Large intestine (tissue), 3 donors: ENCODE results near the gene KIF26A. TPM values are rescaled to one million over a fixed set of nuclear protein-coding genes. Genes with fewer than 3 reads are reported as not detected.
"Not testable (repeated sequence)": the region's sequence is repeated elsewhere in the genome, so short reads cannot be mapped to it uniquely, and the experiment has no call there.

Experiments used
- DNase-seq, 2 donors: peaks; one replicate each; pipeline versions ENCODE4 v3.0.0 to v3.0.0-alpha.2; 2013
- H3K27ac ChIP-seq: one replicate; pipeline ENCODE4 v1.5.1; 2013; ENCODE audit warnings: low read length
- H3K27me3 ChIP-seq: 2 replicates; pipeline ENCODE4 v1.6.1; 2013; ENCODE audit warnings: low read length; ENCODE audit not compliant: control insufficient read depth, insufficient read depth
- H3K36me3 ChIP-seq: 2 replicates; pipeline ENCODE4 v1.6.1; 2013; ENCODE audit warnings: low read length; ENCODE audit not compliant: control insufficient read depth, insufficient read depth
- H3K4me1 ChIP-seq: one replicate; pipeline ENCODE4 v1.6.1; 2013; ENCODE audit warnings: low read length; ENCODE audit not compliant: control insufficient read depth, insufficient read depth
- H3K4me3 ChIP-seq: one replicate; pipeline ENCODE4 v1.5.1; 2013; ENCODE audit warnings: low read length
- H3K9me3 ChIP-seq: one replicate; pipeline ENCODE4 v1.6.1; 2013; ENCODE audit warnings: mild to moderate bottlenecking, low read depth, low read length, moderate library complexity; ENCODE audit not compliant: control insufficient read depth
- WGBS: methylation state at CpG from one replicate; pipeline ENCODE4 v1.1.5; 2013; ENCODE audit warnings: low lambda C conversion rate; ENCODE audit not compliant: insufficient coverage; 5-methylcytosine and 5-hydroxymethylcytosine counted together
- polyA plus RNA-seq: library from polyadenylated mRNA; unstranded; fragments of 120-200 nt; gene quantifications from one replicate; pipeline ENCODE4 v1.2.1, GENCODE V29; 2013

The KIF26A gene
- polyA plus RNA-seq, 1 donor, result 8.8 TPM

DNA sequence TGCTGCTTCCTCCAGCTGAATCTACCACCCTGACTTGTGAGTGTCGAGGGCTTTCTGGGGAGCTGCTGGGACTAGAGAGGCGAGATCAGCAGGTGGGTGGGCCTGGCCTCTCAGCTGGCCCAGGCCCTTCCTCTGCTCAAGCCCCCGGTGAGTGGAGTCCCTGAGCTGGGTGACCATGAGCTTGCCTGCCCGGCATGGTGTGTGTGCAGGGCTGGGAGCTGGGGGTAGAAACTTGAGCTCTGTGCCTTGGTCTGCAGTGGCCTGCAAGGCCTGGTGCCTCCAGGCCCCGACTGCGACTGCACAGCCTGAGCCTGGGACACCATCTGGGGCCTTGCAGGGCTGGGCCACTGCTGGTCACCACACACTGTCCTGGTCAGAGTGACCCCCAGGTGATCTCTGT is 67.4 kb downstream of the KIF26A start:
- Histone ChIP-seq H3K27me3 (peaks cover 6% of the 10 kb centered on the region), H3K36me3 (no peaks in the 10 kb centered on the region), H3K4me1 (peaks cover 15% of the 10 kb centered on the region), H3K27ac (no peak overlapping the region), H3K4me3 (no peak overlapping the region), H3K9me3 (no peaks in the 10 kb centered on the region)
- no CpG with 5 or more reads among the region's 6 CpGs for WGBS
- no peak for DNase-seq

GRCh38 chr14:104206281-104206904 is 68.0 kb downstream of the KIF26A start:
- Histone ChIP-seq H3K36me3 (no peaks in the 10 kb centered on the region), H3K9me3 (no peaks in the 10 kb centered on the region), H3K4me3 (no peak overlapping the region), H3K4me1 (peaks cover 15% of the 10 kb centered on the region), H3K27me3 (peaks cover 6% of the 10 kb centered on the region), H3K27ac (no peak overlapping the region)
- no CpG with 5 or more reads among the region's 15 CpGs for WGBS
- peak; percentile 93 to 98 for DNase-seq

DNA sequence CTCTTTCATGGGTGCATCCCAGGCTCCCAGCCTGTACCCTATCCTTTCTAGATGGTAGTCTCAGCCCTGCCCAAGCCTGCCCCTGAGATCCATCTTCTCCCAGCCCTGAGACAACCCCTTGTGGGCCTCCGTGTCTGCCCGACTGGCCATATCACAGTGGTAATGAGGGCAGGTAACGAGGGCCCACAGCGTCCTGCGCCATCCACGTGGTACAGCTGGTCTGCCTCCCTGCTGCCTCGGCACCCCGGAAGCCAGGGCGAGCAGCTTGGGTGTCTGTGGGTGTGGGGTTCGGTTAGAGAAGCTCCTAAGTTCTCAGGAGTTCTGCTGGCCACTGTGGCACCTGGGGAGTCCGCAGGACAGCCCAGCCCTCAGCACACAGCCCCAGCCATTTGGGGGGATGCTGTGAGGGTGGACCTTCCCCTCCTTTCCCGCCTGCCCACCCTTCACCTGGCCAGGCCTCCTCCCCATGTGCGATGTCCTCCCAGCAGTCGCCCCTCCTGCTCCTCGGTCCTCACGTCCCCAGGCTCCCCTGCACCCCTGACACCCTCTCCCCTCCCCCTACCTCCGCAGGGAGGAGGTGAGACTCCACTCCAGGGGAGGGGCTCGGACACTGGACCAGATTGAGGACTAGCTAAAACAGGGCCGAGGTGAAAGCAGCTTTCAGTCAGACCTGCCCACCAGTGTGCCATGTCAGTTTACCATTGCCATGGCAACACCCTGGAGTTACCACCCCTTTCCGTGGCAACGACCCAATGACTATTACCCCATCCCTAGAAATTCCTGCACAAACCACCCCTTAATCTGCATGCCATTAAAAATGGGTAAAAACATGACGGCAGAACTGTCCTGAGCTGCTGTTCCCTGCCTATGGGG is 69.0 kb downstream of the KIF26A start:
- H3K27ac ChIP-seq, result no peak overlapping the region
- H3K27me3 ChIP-seq, result peaks cover 3% of the 10 kb centered on the region
- no peaks in the 10 kb centered on the region for H3K9me3 ChIP-seq
- H3K36me3 ChIP-seq, result no peaks in the 10 kb centered on the region
- no peak overlapping the region for H3K4me3 ChIP-seq
- WGBS, result no CpG with 5 or more reads among the region's 22 CpGs
- peaks cover 15% of the 10 kb centered on the region for H3K4me1 ChIP-seq
- DNase-seq, result no peak

DNA sequence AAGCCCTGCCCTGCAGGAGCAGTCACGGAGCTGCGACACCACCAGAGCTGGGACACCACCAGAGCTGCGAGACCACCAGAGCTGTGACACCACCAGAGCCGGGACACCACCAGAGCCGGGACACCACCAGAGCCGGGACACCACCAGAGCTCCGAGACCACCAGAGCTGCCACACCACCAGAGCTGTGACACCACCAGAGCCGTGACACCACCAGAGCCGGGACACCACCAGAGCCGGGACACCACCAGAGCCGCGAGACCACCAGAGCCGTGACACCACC is 69.6 kb downstream of the KIF26A start:
- DNase-seq, H3K36me3 ChIP-seq, H3K9me3 ChIP-seq, H3K4me3 ChIP-seq, H3K27ac ChIP-seq, H3K27me3 ChIP-seq: not testable (repeated sequence)
- WGBS, result no CpG with 5 or more reads among the region's 13 CpGs
- H3K4me1 ChIP-seq, result peaks cover 15% of the 10 kb centered on the region

GRCh38 chr14:104208331-104208730 is 69.9 kb downstream of the KIF26A start:
- H3K9me3 ChIP-seq, H3K27ac ChIP-seq, DNase-seq, H3K4me3 ChIP-seq, H3K27me3 ChIP-seq, H3K36me3 ChIP-seq: not testable (repeated sequence)
- no CpG with 5 or more reads among the region's 21 CpGs for WGBS
- H3K4me1 ChIP-seq, result peaks cover 15% of the 10 kb centered on the region

GRCh38 chr14:104209071-104209470 is 70.7 kb downstream of the KIF26A start:
- not testable (repeated sequence) for H3K4me3 ChIP-seq, H3K36me3 ChIP-seq, DNase-seq, H3K27me3 ChIP-seq, H3K9me3 ChIP-seq, H3K27ac ChIP-seq
- peaks cover 15% of the 10 kb centered on the region for H3K4me1 ChIP-seq
- no CpG with 5 or more reads among the region's 15 CpGs for WGBS

GRCh38 chr14:104209985-104210816 is 71.8 kb downstream of the KIF26A start:
- no peak overlapping the region for H3K4me3 ChIP-seq
- no CpG with 5 or more reads among the region's 21 CpGs for WGBS
- H3K27ac ChIP-seq, result no peak overlapping the region
- H3K9me3 ChIP-seq, result no peaks in the 10 kb centered on the region
- no peaks in the 10 kb centered on the region for H3K36me3 ChIP-seq
- H3K4me1 ChIP-seq, result peaks cover 15% of the 10 kb centered on the region
- DNase-seq, result no peak
- H3K27me3 ChIP-seq, result no peaks in the 10 kb centered on the region

- Histone ChIP-seq H3K4me3 (no peak overlapping the region), H3K36me3 (no peaks in the 10 kb centered on the region), H3K27me3 (no peaks in the 10 kb centered on the region), H3K27ac (no peak overlapping the region), H3K9me3 (no peaks in the 10 kb centered on the region), H3K4me1 (peaks cover 15% of the 10 kb centered on the region)
- WGBS, result no CpG with 5 or more reads among the region's 11 CpGs
- no peak for DNase-seq
Measured at GRCh38 chr14:104210817-104211195, 72.4 kb downstream of the KIF26A start.

GRCh38 chr14:104211215-104211614 is 72.8 kb downstream of the KIF26A start:
- no peak overlapping the region for H3K4me3 ChIP-seq
- no peaks in the 10 kb centered on the region for H3K36me3 ChIP-seq
- no peak overlapping the region for H3K27ac ChIP-seq
- DNase-seq, result no peak
- WGBS, result no CpG with 5 or more reads among the region's 13 CpGs
- no peaks in the 10 kb centered on the region for H3K9me3 ChIP-seq
- H3K4me1 ChIP-seq, result peaks cover 11% of the 10 kb centered on the region
- no peaks in the 10 kb centered on the region for H3K27me3 ChIP-seq

GRCh38 chr14:104211741-104212140 is 73.4 kb downstream of the KIF26A start:
- WGBS, result no CpG with 5 or more reads among the region's 9 CpGs
- H3K36me3 ChIP-seq, result no peaks in the 10 kb centered on the region

More at GRCh38 chr14:104211741-104212140, 73.4 kb downstream of the KIF26A start:
- H3K27me3 ChIP-seq, result no peaks in the 10 kb centered on the region
- H3K4me1 ChIP-seq, result peaks cover 5% of the 10 kb centered on the region
- no peak overlapping the region for H3K27ac ChIP-seq
- no peak overlapping the region for H3K4me3 ChIP-seq
- DNase-seq, result no peak
- no peaks in the 10 kb centered on the region for H3K9me3 ChIP-seq
